A549 (cell line): Measurements from ENCODE around the gene GIMAP7. TPM values are rescaled to one million over a fixed set of nuclear protein-coding genes. Genes with fewer than 3 reads are reported as not detected.

Source experiments
- ATAC-seq, 2 experiments: fragments of 200-7000 bp in 1 of 2; fragments of >200 bp in 1 of 2; cut with Nextera tagmentation in 1 of 2; cut with Tn5 transposase in 1 of 2; 3 replicates each; pipeline versions ENCODE4 v1.8.0 to v1.9.1; 2018 to 2020; ENCODE audit warnings: mild to moderate bottlenecking in 1 of 2, moderate library complexity in 1 of 2
- CTCF ChIA-PET: fragments of 300-600 bp; sonication (Branson Sonifier 250); formaldehyde crosslinking; extraction: SDS; loops from one replicate; lab custom pipeline; 2021; ENCODE audit warnings: antibody characterized with exemption, inconsistent platforms; lab: Yijun Ruan, JAX
- POLR2A ChIA-PET: fragments of 350-600 bp; formaldehyde crosslinking; extraction: SDS; loops from one replicate; lab custom pipeline; 2021; ENCODE audit warnings: antibody characterized with exemption, inconsistent platforms; lab: Yijun Ruan, JAX
- DNase-seq, 2 experiments: peaks; one replicate each; pipeline versions ENCODE4 v3.0.0 to v3.0.0-alpha.2; 2011 to 2016; ENCODE audit warnings: low read depth in 1 of 2, low spot score in 1 of 2
- FAIRE-seq: peaks from 2 replicates; lab custom pipeline; 2011; peaks lifted over from hg19 to GRCh38; lab: Jason Lieb, UNC
- H3K27ac ChIP-seq, 2 experiments: fragments of >200 bp; sonication (Bioruptor Twin); formaldehyde crosslinking; 3 replicates each; pipeline ENCODE4 v1.5.1; 2016 to 2017
- H3K4me1 ChIP-seq: fragments of >200 bp; sonication (Bioruptor Twin); formaldehyde crosslinking; 3 replicates; pipeline ENCODE4 v1.6.1; 2016
- H3K4me2 ChIP-seq: fragments of >200 bp; sonication (Bioruptor Twin); formaldehyde crosslinking; 3 replicates; pipeline ENCODE4 v1.6.1; 2016
- H3K4me3 ChIP-seq: fragments of >200 bp; sonication (Bioruptor Twin); formaldehyde crosslinking; 3 replicates; pipeline ENCODE4 v1.5.1; 2016
- H3K9me3 ChIP-seq: fragments of >200 bp; sonication (Bioruptor Twin); formaldehyde crosslinking; 3 replicates; pipeline ENCODE4 v1.6.1; 2016
- BHLHE40 ChIP-seq: IDR thresholded peaks from 2 replicates; pipeline ENCODE4 v1.6.1; 2012; ENCODE audit warnings: low read depth, low read length, inconsistent platforms
- CBX8 ChIP-seq: fragments of 200-600 bp; sonication (generic); IDR thresholded peaks from 2 replicates; pipeline ENCODE4 v1.6.1; 2016
- CHD2 ChIP-seq: fragments of 150-350 bp; IDR thresholded peaks from 2 replicates; pipeline ENCODE4 v1.6.1; 2014; ENCODE audit warnings: low read length; ENCODE audit not compliant: partially characterized antibody
- CHD4 ChIP-seq: fragments of 200-600 bp; sonication (generic); IDR thresholded peaks from 2 replicates; pipeline ENCODE4 v1.6.1; 2016; ENCODE audit warnings: antibody characterized with exemption, mild to moderate bottlenecking, borderline replicate concordance
- EP300 ChIP-seq, 2 experiments: fragments of >200 bp; sonication (Bioruptor Twin); formaldehyde crosslinking; IDR thresholded peaks; 2 replicates in 1 of 2; 3 replicates in 1 of 2; pipeline ENCODE4 v1.6.1; 2016 to 2017
- HDAC2 ChIP-seq: fragments of 200-600 bp; sonication (generic); IDR thresholded peaks from 2 replicates; pipeline ENCODE4 v1.6.1; 2016
- HOXA7 ChIP-seq: fragments of 250-450 bp; sonication (Bioruptor Pico); IDR thresholded peaks from 2 replicates; pipeline ENCODE4 v1.5.0; 2020; ENCODE audit warnings: mild to moderate bottlenecking, moderate library complexity
- KDM1A ChIP-seq: fragments of 200-600 bp; sonication (generic); IDR thresholded peaks from 2 replicates; pipeline ENCODE4 v1.6.1; 2016; ENCODE audit warnings: low read depth, mild to moderate bottlenecking
- KDM5A ChIP-seq: fragments of 200-600 bp; sonication (generic); IDR thresholded peaks from 2 replicates; pipeline ENCODE4 v1.6.1; 2016; ENCODE audit warnings: antibody characterized with exemption, mild to moderate bottlenecking
- PHF8 ChIP-seq: fragments of 200-600 bp; sonication (generic); IDR thresholded peaks from 2 replicates; pipeline ENCODE4 v1.6.1; 2016; ENCODE audit warnings: low read depth, mild to moderate bottlenecking, antibody characterized with exemption, moderate library complexity, borderline replicate concordance
- POLR2A ChIP-seq: IDR thresholded peaks from 2 replicates; pipeline ENCODE4 v1.6.1; 2012; ENCODE audit warnings: mild to moderate bottlenecking, low read length
- POLR2AphosphoS2 ChIP-seq: conservative IDR thresholded peaks from 2 replicates; pipeline ENCODE4 v1.6.1; 2012; ENCODE audit warnings: low read length, improper control_type of control experiment, inconsistent platforms
- RAD21 ChIP-seq, 2 experiments: fragments of >200 bp in 1 of 2; sonication (Bioruptor Twin) in 1 of 2; formaldehyde crosslinking in 1 of 2; IDR thresholded peaks in 1 of 2; conservative IDR thresholded peaks in 1 of 2; 2 replicates in 1 of 2; 3 replicates in 1 of 2; pipeline ENCODE4 v1.6.1; 2012 to 2018; ENCODE audit warnings: inconsistent platforms in 1 of 2
- RCOR1 ChIP-seq: fragments of 150-350 bp; IDR thresholded peaks from 2 replicates; pipeline ENCODE4 v1.6.1; 2014; ENCODE audit warnings: antibody characterized with exemption, low read length, low read depth
- SMC3 ChIP-seq: fragments of >200 bp; sonication (Bioruptor Twin); formaldehyde crosslinking; IDR thresholded peaks from 3 replicates; pipeline ENCODE4 v1.6.1; 2018; ENCODE audit warnings: inconsistent platforms
- SREBF2 ChIP-seq: fragments of 450-650 bp; IDR thresholded peaks from 2 replicates; pipeline ENCODE4 v1.6.1; 2014; ENCODE audit warnings: mild to moderate bottlenecking, moderate library complexity
- TFCP2L1 ChIP-seq: fragments of 250-450 bp; sonication (Bioruptor Pico); IDR thresholded peaks from 2 replicates; pipeline ENCODE4 v1.5.0; 2021; ENCODE audit warnings: mild to moderate bottlenecking
- TP53 ChIP-seq: fragments of 250-450 bp; sonication (Bioruptor Pico); IDR thresholded peaks from 2 replicates; pipeline ENCODE4 v1.5.0; 2021; ENCODE audit warnings: mild to moderate bottlenecking, moderate library complexity
- WGBS: methylation state at CpG from one replicate; pipeline ENCODE4 v1.1.6; 2017; ENCODE audit errors: missing lambda C conversion rate; 5-methylcytosine and 5-hydroxymethylcytosine counted together
- polyA plus RNA-seq, 4 experiments: library from polyadenylated mRNA; depleted of rRNA in 3 of 4; stranded (reverse); fragments of >200 nt; fragmentation: RNase III in 1 of 4; extraction: RNeasy Plus Mini Kit Qiagen cat#74134 plus additional on column Dnase treatment in 1 of 4; gene quantifications; 2 replicates in 3 of 4; 3 replicates in 1 of 4; pipeline ENCODE4 v1.2.3, GENCODE V29; 2011 to 2017
- TF ChIP-seq, protein P1 (sequence below): fragments of >200 bp; sonication (Bioruptor Twin); formaldehyde crosslinking; IDR thresholded peaks from 2 replicates; pipeline ENCODE4 v1.6.1; 2016
- TF ChIP-seq, protein P2 (sequence below): fragments of 250-450 bp; sonication (Bioruptor Pico); IDR thresholded peaks from 2 replicates; pipeline ENCODE4 v1.5.0; 2020; ENCODE audit warnings: low read depth, mild to moderate bottlenecking, moderate library complexity
- TF ChIP-seq, protein P3 (sequence below): fragments of 150-350 bp; IDR thresholded peaks from 2 replicates; pipeline ENCODE4 v1.6.1; 2014; ENCODE audit warnings: low read depth, mild to moderate bottlenecking, low read length
- TF ChIP-seq, protein P4 (sequence below): fragments of >200 bp; sonication (Bioruptor Twin); formaldehyde crosslinking; IDR thresholded peaks from 3 replicates; pipeline ENCODE4 v1.5.1; 2016

GIMAP7 gene
- polyA plus RNA-seq, 2 of the 4 experiments (the other 2 are of a cell fraction): not detected

GRCh38 chr7:150479023-150479716 lies 35.5 kb upstream of the GIMAP7 start:
- ATAC-seq: no peak
- Histone ChIP-seq H3K4me1 (no peaks in the 10 kb centered on the region), H3K4me2 (no peak overlapping the region), H3K9me3 (no peaks in the 10 kb centered on the region), H3K4me3 (no peak overlapping the region), H3K27ac (no peak overlapping the region)
- 11% methylated on average over 3 of the region's 3 CpGs for WGBS
- ChIA-PET CTCF (no interaction called here), POLR2A (interaction anchor here (0.6 kb wide), 1 partner anchor 784 kb away, joined by 3 read pairs; no protein-coding TSS in a partner anchor)
- DNase-seq: no peak
- no peak for FAIRE-seq
- TF ChIP-seq, protein P1, sequence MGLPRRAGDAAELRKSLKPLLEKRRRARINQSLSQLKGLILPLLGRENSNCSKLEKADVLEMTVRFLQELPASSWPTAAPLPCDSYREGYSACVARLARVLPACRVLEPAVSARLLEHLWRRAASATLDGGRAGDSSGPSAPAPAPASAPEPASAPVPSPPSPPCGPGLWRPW: no peak
- no peak for TF ChIP-seq TFCP2L1 (CRISPR knock-in tag)
- TF ChIP-seq POLR2A: no peak
- TF ChIP-seq, protein P2, sequence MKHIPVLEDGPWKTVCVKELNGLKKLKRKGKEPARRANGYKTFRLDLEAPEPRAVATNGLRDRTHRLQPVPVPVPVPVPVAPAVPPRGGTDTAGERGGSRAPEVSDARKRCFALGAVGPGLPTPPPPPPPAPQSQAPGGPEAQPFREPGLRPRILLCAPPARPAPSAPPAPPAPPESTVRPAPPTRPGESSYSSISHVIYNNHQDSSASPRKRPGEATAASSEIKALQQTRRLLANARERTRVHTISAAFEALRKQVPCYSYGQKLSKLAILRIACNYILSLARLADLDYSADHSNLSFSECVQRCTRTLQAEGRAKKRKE (CRISPR knock-in tag): no peak
- no peak for TF ChIP-seq POLR2AphosphoS2
- TF ChIP-seq KDM1A: no peak
- TF ChIP-seq BHLHE40: no peak
- TF ChIP-seq EP300 (IDR thresholded peaks at IDR 0.05): no peak
- no peak for TF ChIP-seq CHD2
- TF ChIP-seq, protein P3, sequence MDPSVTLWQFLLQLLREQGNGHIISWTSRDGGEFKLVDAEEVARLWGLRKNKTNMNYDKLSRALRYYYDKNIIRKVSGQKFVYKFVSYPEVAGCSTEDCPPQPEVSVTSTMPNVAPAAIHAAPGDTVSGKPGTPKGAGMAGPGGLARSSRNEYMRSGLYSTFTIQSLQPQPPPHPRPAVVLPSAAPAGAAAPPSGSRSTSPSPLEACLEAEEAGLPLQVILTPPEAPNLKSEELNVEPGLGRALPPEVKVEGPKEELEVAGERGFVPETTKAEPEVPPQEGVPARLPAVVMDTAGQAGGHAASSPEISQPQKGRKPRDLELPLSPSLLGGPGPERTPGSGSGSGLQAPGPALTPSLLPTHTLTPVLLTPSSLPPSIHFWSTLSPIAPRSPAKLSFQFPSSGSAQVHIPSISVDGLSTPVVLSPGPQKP: no peak
- TF ChIP-seq KDM5A: no peak
- no peak for TF ChIP-seq HDAC2

DNA sequence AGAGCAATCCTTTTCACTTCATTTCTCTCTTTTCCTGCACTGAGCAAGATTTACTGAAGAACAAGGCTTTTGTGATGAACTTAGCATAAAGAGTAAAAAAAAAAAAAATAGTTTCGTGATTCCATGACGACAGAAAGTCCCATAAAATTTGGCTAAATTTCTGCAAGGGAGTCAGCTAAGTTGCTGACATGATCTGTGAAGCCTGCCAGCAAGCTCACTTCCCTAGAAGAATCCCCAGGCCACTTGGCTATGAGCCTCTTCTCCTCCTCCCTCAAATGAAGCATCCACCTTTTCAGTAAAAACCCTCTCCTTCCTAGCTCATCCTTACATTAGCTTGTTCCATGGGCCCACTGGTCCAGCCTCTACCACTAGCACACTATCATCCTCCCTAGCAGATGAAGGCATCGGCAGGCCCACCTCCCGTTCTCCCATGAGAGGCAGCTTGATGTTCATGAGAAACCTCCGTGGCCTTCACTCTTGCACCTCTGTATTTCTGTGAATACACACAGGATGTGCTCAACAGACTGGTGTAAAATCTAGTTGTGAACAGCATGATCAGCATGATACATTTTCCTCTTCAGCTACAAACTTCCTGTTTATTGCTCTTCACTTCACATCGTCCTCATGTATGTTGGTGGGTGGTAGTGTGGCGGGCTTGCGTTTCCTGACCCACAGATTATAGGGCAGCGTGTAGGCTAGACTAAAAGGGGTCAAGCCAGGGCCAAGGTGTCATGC lies 33.3 kb upstream of the GIMAP7 start:
- Histone ChIP-seq H3K4me2 (no peak overlapping the region), H3K9me3 (no peaks in the 10 kb centered on the region), H3K27ac (no peak overlapping the region), H3K4me3 (no peak overlapping the region), H3K4me1 (no peaks in the 10 kb centered on the region)
- DNase-seq: no peak
- no peak for FAIRE-seq
- ChIA-PET CTCF (no interaction called here), POLR2A (no interaction called here)
- WGBS: 30% methylated on average over 9 of the region's 9 CpGs
- no peak for ATAC-seq
- TF ChIP-seq PHF8 (no peak), RCOR1 (no peak), SREBF2 (no peak), HOXA7 (CRISPR knock-in tag) (no peak), CBX8 (no peak), CHD2 (no peak), RAD21 (conservative IDR thresholded peaks at IDR 0.05 in 1 of 2, IDR thresholded peaks at IDR 0.05 in 1 of 2) (no peak), SMC3 (no peak), CHD4 (no peak), TP53 (no peak)
- TF ChIP-seq, protein P4, sequence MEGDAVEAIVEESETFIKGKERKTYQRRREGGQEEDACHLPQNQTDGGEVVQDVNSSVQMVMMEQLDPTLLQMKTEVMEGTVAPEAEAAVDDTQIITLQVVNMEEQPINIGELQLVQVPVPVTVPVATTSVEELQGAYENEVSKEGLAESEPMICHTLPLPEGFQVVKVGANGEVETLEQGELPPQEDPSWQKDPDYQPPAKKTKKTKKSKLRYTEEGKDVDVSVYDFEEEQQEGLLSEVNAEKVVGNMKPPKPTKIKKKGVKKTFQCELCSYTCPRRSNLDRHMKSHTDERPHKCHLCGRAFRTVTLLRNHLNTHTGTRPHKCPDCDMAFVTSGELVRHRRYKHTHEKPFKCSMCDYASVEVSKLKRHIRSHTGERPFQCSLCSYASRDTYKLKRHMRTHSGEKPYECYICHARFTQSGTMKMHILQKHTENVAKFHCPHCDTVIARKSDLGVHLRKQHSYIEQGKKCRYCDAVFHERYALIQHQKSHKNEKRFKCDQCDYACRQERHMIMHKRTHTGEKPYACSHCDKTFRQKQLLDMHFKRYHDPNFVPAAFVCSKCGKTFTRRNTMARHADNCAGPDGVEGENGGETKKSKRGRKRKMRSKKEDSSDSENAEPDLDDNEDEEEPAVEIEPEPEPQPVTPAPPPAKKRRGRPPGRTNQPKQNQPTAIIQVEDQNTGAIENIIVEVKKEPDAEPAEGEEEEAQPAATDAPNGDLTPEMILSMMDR: no peak
